Stimulated activated CD4-positive, alpha-beta T cell treated with anti-CD3 and anti-CD28 coated beads, Interleukin-1b, Interleukin-23, amount 100 ng/mL, for 4 hours (primary cell): ENCODE results near the gene UBE2S.
"Not testable (repeated sequence)": the region's sequence is repeated elsewhere in the genome, so short reads cannot be mapped to it uniquely, and the experiment has no call there.

Experiments
- DNase-seq, 2 donors: peaks; one replicate each; pipeline ENCODE4 v3.0.0-alpha.2; 2020; ENCODE audit warnings: low read depth in 2 of 2

Gene UBE2S

DNA sequence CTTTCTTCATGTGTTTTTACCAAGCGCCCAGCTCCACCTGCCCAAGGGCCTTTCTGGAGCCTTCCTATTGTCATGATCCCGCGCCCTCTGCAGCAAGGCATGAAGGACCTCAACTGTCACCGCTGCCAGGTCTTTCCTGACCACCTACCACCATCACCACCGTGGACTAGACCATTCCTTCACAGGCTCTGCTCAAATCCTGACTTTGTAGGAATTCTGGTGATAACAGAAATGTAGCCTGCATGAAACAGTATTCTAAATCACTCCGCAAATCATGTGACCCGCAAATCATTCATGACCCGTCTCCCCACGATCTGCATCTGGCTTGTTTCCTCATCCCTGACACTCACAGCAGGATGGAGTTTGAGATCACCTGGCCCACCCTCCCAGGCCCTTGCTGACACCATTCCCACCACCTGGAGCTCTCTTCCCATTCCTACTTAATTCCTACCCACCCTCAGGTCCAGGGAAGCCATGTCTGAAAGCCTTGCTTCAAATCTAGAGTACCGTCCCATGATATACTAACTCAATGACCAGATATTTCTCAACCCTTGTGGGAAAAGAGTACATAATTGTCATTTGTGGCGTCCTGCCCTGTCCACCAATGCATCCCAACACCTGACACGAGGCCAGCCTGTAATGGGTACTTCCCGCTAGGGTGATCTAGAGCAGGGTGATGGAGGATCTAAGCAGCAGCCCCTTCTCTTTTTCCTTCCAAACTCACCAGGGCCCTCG lies 1.3 kb downstream of the UBE2S start:
- no peak for DNase-seq

DNA sequence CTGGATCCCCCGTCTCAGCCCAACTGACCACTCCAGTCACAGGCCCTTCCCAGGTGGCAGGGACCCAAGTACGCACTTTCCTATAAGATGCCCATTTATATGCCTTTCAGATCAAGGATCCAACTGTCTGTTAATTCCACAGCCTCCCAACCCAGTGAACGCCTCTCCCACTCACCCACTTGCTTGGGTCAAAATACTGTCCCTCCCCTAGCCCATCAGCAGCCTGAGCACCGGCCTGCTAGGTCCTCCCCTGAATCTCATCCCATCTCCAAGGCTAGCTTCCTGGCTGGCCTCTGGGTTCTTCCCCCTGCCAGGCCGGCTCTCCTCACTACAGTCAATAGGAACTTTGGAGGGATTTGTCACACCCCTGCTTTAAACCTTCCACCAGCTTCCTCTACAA lies 1.9 kb downstream of the UBE2S start:
- DNase-seq: no peak

DNA sequence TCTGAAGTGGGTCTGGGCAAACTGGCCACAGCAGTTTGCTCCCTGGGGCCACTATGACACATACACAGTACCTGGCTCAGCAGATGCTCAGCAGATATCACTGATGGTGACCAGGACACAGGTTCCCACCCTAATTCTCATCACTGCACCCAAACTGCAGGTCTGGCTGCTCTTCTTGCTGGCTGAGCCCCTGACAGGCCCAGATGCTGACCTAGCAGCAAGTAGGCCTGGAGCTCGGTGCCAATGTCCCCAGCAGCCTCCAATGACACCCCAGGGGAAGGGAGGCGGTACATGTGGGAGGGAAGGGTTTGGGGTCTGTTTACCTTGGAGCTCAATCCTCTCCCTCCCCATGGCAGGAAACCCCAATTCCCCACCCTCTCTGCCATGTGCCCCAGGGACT lies 5.1 kb downstream of the UBE2S start:
- no peak for DNase-seq

DNA sequence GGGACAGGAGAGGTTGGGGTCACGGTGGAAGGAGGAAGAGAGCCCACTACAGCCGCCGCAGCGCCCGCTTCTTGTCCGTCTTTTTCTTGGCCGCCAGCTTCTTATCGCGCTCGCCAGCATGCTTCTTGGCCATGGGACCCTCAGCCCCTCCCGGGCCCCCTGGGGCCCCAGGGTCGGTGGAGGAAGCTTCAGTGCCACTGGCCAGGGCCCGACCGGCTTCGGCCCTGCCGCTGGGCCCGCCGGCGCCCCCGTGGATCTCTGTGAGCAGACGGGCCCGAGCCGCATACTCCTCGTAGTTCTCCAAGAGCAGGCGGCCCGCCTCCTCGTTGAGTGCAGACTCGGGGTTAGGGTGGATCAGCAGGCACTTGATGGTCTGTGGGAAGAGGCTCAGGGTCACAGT lies 6.2 kb downstream of the UBE2S start:
- not testable (repeated sequence) for DNase-seq

DNA sequence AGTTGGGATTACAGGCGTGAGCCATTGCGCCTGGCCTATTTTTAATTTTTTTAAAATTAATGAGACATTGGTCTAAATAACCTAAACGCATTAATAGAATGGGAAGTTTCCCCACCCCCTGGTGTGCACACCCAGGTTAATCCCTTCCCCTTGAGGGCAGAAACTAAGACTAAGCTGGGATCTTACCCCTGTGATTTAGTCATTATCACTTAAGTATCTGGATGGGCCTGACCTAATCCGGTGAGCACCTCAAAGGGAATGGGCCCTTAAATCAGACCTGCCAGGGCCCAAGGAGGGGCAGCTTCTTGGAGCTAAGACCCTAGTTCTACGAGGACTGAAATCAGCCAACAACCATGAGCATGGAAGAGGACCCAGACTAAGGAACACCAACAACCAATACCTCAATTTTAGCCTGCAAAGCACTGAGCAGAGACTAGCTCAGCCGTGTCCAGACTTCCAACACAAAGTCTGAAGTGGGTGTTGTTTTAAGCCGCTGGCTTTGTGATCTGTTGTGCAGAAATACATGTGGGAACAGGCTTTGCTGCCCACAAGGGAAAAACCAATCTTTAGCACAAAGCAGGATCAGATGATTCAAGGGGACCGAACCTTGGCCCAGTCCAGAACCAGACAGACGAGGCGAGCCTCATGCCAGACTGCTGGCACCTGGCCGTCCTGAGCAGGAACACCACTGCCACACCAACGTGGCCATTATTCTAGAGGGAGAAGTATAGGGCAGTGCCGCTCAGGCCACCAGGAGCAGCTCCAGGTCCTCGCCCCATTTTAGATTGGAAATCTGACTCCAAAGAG lies 7.1 kb downstream of the UBE2S start:
- no peak for DNase-seq

DNA sequence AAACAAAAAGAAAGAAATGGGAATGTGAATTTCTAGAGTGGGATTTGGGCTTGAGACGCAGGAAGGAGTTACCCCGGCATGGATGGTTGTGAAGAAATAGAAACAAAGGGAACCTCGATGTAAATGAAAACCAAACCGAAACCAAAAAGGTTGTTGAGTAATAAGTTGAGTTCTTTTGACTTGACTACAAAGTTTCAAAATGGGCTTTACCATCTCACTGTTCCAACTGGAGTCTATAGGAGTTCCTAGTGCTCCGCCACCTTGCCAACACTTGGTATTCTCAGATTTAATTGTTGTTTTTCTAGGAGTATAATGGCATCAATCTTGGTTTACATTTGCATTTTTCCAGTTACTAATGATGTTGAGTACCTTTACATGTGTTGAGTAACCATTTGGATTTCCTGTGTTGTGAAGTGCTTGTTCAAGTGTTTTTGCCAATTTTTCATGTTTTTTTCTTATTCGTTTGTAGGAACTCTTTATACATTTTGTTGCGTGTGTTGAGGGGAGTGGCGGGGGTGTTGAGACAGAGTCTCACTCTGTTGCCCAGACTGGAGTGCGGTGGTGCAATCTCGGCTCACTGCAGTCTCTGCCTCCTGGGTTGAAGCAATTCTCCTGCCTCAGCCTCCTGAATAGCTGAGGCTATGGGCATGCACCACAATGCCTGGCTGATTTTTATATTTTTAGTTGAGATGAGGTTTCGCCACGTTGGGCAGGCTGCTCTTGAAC lies 9.2 kb downstream of the UBE2S start:
- no peak for DNase-seq

DNA sequence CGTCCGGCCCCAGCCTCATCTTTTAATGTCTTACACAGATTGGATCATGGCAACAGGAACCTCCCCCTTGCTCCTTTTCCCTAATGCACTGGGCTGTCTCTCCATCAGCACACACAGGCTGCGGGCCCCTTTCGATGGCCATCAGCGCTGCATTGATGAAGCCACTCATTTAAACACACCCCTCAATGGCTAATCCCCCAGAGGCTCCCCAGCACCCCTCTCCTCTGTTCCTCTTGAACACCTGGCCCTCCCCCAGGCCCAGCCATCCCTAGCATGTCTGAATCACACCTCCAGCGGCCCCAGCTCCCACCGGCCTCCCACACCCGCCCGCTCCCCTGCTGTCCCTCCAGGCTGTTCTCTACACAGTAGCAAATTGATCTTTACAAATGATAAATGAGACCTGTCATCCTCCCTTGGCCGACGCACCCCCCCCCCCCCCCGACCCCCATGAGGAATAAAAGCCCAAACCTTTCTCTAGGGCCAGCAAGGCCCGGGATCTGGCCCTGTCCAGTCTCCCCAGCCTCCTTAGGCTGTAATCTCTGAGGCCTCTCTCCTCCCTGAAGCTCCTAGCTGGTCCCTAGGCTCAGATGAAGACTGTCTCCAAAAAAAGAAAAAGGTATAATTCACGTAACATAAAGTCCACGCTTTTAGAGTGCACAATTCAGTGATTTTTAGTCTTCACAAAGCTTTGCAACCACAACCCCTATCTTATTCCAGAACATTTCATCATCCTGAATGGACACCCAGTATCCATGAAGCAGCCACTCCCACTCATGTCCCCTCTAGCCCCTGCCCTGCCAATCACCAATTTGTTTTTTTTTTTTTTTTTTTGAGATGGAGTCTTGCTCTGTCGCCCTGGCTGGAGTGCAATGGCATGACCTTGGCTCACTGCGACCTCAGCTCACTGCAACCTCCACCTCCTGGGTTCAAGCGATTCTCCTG lies 14.5 kb downstream of the UBE2S start:
- no peak for DNase-seq

DNA sequence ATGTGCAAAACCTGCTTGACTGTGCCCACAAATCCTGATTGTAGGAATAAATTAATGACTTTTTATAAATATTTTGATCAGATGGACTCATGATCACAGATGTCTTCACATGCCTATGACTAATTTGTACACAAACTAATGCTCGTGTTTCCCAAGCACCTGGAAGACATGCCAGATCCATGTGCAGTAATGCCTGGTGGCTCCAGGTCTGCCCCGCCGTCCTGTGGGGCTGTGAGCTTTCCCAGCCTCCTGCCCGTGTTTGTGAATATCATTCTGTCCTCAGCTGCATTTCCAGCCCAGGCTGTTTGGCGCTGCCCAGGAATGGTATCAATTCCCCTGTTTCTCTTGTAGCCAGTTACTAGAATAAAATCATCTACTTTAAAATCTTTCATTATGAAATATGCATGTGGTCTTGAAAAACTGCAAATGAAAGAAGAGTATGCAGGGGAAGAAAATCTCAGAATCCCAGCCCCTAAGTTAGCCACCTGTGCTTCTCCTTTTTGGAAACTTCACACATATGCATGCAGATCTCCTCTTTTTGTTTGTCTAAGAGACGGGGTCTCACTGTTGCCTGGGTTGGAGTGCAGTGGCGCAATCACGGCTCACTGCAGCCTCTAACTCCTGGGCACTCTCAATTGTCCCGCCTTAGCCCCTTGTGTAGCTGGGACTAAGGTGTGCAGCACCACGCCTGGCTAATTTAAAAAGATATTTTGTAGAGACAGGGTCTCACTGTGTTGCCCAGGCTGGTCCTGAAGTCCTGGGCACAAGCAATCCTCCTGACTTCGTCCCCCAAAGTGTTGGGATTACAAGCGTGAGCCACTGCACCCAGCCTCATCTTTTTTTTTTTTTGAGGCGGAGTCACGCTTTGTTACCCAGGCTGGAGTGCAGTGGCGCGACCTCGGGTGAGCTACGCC lies 15.6 kb downstream of the UBE2S start:
- no peak for DNase-seq

DNA sequence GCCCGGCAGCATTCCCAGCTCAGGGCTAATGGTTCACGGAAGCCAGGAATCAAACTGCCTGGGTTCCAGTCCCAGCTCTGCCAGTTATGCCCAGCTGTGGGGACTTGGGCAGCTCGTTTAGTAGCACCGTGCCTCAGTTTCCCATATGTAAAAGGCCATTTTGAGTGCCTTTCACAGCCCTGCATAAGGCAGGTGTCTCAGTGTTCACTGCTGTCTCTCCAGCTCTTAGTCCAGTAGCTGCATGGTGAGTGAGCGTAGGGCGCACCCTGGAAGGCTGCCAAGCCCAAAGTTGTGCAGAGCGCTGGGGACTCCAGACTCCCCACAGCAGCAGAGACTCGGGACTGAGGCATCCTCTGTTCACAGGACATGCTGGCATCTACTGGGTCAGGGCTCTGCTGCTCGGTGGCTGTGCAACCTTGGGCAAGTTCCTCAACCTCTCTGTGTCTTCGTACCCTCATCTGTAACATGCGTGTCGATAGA lies 16.4 kb downstream of the UBE2S start:
- DNase-seq: no peak

DNA sequence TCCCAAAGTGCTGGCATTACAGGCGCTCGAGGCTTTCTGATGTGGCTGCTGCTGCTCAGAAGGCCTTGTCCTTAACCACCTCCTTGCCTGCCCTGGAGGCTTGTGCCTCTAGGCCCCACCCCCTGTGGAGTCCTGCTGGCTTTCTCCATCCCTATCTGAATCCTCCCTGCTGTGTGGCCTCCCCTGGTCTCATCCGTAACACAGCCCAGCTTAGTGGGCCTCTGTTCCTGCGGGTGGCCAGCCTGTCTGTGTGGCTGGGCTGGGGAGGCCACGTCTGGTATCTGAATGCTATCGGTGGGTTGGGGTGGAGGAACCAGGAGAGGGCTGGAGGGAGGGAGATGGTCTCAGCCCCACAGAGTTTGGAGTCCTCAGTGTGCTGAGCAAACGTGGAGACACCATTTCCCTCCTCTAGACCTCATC lies 17.1 kb downstream of the UBE2S start:
- no peak for DNase-seq

DNA sequence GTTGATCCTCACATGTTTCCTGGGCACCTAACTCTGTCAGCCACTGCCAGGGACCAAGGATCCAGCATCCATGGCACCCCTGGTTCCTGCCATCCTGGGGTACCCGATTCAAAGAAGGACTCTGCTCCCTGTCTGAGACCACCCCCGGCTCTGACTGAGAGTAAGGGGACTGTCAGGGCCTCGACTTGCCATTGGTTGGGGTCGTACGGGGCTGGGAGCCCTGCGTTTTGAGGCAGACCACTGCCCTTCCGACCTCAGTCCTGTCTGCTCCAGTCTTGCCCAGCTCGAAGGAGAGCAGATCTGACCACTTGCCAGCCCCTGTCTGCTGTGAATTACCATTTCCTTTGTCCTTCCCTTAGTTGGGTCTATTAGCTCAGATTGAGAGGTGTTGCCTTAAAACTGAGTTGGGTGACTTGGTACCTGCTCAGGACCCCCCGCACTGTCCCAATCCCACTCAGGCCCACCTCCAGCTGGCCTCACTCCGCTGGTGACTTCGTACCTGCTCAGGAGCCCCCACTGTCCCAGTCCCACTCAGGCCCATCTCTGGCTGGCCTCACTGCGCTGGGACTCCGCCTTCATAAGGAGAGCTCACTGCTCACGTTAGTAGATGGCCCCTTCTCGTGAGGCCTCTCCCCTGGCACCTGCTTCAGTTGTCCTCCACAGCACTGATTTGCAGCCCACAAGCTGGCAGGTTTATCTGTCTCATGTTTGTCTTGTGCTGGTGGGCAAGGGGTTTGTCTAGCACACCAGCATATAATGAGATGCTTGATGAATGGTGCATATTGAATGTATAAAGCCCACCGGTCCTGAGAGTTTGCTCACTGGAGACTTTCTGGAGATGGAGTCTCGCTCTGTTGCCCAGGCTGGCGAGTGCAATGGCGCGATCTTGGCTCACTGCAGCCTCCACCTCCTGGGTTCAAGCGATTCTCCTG lies 17.9 kb downstream of the UBE2S start:
- no peak for DNase-seq

DNA sequence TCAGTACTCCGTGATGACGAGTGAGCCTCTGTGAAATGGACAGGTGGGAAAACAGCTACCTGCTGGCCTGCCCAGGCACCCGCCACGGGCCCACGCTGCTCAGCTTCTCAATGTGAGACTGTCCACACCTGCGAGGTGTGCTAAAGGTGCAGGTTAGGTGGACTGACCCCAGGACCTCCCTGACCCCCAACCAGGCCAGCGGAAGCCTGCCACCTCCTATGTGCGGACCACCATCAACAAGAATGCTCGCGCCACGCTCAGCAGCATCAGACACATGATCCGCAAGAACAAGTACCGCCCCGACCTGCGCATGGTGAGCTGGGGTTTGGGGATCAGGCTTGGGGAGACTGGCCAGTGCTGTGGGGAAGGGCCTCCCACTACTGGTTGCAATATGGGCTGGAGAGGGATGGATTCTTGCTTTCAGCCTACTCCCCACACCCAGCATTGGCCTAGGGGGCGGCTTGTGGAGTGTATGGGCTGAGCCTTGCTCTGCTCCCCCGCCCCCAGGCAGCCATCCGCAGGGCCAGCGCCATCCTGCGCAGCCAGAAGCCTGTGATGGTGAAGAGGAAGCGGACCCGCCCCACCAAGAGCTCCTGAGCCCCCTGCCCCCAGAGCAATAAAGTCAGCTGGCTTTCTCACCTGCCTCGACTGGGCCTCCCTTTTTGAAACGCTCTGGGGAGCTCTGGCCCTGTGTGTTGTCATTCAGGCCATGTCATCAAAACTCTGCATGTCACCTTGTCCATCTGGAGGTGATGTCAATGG lies 19.7 kb downstream of the UBE2S start:
- DNase-seq: no peak

DNA sequence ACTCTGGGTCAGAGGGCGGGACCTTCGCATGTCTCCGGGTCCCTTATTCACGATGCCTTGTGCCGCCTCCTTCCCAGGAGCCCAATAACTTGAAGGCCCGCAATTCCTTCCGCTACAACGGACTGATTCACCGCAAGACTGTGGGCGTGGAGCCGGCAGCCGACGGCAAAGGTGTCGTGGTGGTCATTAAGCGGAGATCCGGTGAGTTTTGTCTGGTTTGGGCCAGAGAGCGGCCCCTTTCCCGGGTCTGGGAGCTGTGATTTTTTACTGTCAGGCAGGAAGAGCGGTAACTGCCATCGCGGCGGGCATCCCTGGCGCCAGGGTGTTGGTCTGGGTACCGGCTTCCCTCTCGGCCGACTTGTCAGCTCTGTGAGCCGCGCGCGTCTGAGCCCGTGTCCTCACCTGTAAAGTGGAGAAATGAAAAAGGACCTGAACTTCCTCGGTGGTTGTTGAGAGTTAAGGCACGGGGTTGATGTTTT lies 21.1 kb downstream of the UBE2S start:
- DNase-seq: no peak

DNA sequence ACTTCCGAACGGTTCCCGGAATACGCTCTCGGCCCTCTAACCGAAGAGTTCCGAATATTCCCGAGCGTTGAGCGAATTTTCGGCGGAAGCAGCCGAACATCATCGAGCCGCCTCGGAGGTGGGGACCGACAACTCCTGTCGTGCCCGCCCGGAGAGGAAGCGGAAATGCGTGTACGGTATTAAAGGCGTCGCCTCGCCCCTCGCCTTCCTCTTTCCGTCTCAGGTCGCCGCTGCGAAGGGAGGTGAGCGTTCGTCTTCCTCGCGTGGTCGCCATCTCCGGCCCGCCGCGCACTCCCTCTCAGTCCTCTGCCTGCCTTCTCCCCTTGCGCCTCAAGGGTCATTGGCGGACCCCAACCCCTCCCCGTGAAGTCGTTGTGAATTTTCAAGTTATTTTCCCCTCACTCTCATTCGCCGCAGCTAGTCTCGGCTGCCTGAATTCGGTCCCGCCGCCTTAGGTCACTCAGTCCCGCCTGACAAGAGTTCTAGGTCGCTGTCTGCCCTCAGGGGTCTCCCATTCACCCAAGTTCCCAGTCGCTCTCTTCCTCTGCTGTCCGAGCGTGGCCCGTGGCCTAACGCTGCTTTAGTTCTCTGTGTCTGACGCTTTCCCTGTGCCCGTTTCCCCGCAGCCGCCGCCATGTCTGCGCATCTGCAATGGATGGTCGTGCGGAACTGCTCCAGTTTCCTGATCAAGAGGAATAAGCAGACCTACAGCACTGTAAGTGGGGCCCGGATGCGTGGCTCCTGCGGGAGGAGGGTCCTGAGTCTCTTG lies 21.7 kb downstream of the UBE2S start, which contains the start of gene RPL28:
Gene RPL28 (plus strand): TSS at position 209 of the 769 bp plus-strand sequence. CDS start 426 bp downstream, at position 635.
- peak; percentile 94 to 98 for DNase-seq

DNA sequence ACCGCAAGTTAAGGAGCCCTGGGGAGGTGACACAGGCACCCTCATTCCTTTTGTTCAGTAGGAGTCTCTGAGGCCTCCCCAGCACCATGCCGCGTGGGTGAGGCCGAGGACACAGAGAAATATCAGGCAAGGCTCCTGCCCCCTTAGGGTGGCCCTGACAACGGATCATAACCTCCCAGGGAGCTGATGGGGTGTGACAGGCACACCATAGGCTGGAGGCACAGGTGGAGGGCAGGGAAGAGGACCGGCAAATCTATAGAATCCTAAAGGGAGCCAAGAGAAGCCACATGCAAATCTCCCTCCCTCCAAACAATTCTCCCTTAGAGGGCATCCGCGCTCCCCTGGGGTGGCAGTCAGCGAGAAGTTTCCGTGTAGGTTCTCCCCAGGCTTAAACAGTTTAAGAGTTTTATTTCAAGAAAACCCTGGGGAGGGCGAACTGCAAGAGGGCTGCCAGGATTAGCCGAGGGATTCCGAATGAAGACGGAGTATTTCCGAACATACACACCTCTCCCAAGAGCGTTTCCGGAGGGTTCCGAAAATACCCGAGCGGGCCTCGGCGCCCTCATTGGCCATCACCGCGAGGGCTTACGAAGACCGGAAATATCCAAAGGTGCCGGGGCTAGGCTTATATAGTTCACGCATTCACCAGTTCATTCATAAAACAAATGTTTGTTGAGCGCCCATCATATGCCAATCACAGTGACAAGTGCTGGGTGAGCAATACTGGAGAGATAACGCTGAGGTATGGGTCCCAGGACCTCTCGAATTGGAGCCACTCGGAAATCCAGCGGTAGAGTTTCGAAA lies 22.5 kb downstream of the UBE2S start:
- peak; percentile 87 to 95 for DNase-seq

DNA sequence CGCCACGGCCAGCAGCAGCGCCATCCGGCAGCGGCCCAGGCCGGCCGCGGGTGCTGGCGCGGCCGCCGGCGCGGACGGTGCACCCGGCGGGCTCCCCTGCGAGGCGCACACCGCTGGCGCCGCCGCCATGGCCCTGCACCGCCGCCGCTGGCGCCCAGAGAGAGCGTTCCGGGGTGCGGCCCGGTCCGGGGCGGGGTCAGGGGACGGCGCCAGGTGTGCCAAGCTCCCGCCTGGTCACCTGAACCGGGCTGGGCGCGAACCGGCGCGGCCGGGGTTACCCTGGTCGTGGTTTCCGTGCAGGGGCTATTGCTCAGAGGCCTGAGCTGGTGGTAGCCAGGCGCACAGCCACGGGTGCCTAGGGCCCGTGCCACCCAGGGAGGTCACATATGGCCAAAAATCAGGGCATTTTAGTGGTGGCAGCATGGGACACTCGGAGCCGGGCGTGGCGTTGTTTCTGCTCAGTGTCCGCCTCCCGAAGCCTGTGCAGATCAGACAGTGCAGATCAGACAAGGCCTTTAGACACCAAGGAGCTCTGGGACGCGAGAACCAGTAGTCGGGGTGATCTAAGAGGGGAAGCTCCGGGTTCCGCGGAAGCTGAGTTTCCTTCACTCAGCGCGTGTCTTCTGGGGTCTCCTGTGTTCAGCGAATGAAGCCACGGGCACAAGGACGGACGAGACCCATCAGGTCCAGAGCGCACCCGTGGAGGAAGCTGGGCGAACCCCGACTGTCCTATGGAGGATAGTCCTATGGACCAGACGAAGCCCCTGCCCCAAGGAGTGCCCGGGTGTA lies 23.3 kb downstream of the UBE2S start, which contains the start of gene TMEM238:
Gene TMEM238 (minus strand): TSS at position 162 of the 789 bp plus-strand sequence. CDS start 33 bp downstream, at position 129.
- peak in 1 of 2 donors; percentile 43 for DNase-seq
